HUES64 (cell line): ENCODE results near the gene ATP9A.

ENCODE experiments used
- H3K27ac ChIP-seq: 2 replicates; pipeline ENCODE4 v1.7.0; 2013; ENCODE audit warnings: low read depth, low read length, inconsistent platforms
- H3K27me3 ChIP-seq: 2 replicates; pipeline ENCODE4 v1.6.1; 2013; ENCODE audit warnings: mild to moderate bottlenecking, low read length; ENCODE audit not compliant: insufficient read depth
- H3K36me3 ChIP-seq: 2 replicates; pipeline ENCODE4 v1.6.1; 2013; ENCODE audit warnings: mild to moderate bottlenecking, low read length; ENCODE audit not compliant: insufficient read depth
- H3K4me1 ChIP-seq: 2 replicates; pipeline ENCODE4 v1.6.1; 2013; ENCODE audit warnings: mild to moderate bottlenecking, low read length, moderate library complexity; ENCODE audit not compliant: insufficient read depth
- H3K4me3 ChIP-seq: 2 replicates; pipeline ENCODE4 v1.5.1; 2013; ENCODE audit warnings: mild to moderate bottlenecking, low read length, moderate library complexity
- H3K9ac ChIP-seq: 2 replicates; pipeline ENCODE4 v1.6.1; 2013; ENCODE audit warnings: mild to moderate bottlenecking, low read depth, low read length
- H3K9me3 ChIP-seq: 2 replicates; pipeline ENCODE4 v1.6.1; 2013; ENCODE audit warnings: low read depth, low read length; ENCODE audit not compliant: insufficient read depth
- WGBS: fragments of 150-250, 120-280 bp; methylation state at CpG from one replicate; pipeline ENCODE4 v1.1.7; 2013; ENCODE audit warnings: missing lambda C conversion rate; 5-methylcytosine and 5-hydroxymethylcytosine counted together

The ATP9A gene

GRCh38 chr20:51591871-51592270, 176.3 kb downstream of the ATP9A start:
- H3K27ac ChIP-seq: no peak overlapping the region
- no peak overlapping the region for H3K4me3 ChIP-seq
- H3K9ac ChIP-seq: no peak overlapping the region
- no peaks in the 10 kb centered on the region for H3K9me3 ChIP-seq
- H3K4me1 ChIP-seq: peaks cover 9% of the 10 kb centered on the region
- 94% methylated on average over 10 of the region's 10 CpGs for WGBS
- no peaks in the 10 kb centered on the region for H3K27me3 ChIP-seq
- H3K36me3 ChIP-seq: no peaks in the 10 kb centered on the region

GRCh38 chr20:51588762-51589161, 179.4 kb downstream of the ATP9A start:
- Histone ChIP-seq H3K27ac (no peak overlapping the region), H3K36me3 (no peaks in the 10 kb centered on the region), H3K4me1 (no peaks in the 10 kb centered on the region), H3K27me3 (no peaks in the 10 kb centered on the region), H3K9ac (no peak overlapping the region), H3K9me3 (no peaks in the 10 kb centered on the region), H3K4me3 (no peak overlapping the region)
- WGBS: 94% methylated on average over 3 of the region's 3 CpGs

GRCh38 chr20:51587145-51587544, 181.0 kb downstream of the ATP9A start:
- 98% methylated on average over 4 of the region's 4 CpGs for WGBS

GRCh38 chr20:51586005-51586440, 182.2 kb downstream of the ATP9A start:
- H3K9me3 ChIP-seq: no peaks in the 10 kb centered on the region
- no peak overlapping the region for H3K4me3 ChIP-seq
- no peaks in the 10 kb centered on the region for H3K27me3 ChIP-seq
- WGBS: 75% methylated on average over 4 of the region's 4 CpGs
- no peak overlapping the region for H3K9ac ChIP-seq
- no peak overlapping the region for H3K27ac ChIP-seq
- no peaks in the 10 kb centered on the region for H3K36me3 ChIP-seq
- H3K4me1 ChIP-seq: no peaks in the 10 kb centered on the region

More at GRCh38 chr20:51587145-51587544, 181.0 kb downstream of the ATP9A start:
- H3K27me3 ChIP-seq: no peaks in the 10 kb centered on the region
- no peaks in the 10 kb centered on the region for H3K9me3 ChIP-seq
- H3K4me1 ChIP-seq: no peaks in the 10 kb centered on the region
- no peak overlapping the region for H3K9ac ChIP-seq
- no peak overlapping the region for H3K4me3 ChIP-seq
- H3K36me3 ChIP-seq: no peaks in the 10 kb centered on the region
- H3K27ac ChIP-seq: no peak overlapping the region

GRCh38 chr20:51585148-51585547, 183.0 kb downstream of the ATP9A start:
- Histone ChIP-seq H3K27ac (no peak overlapping the region), H3K4me1 (no peaks in the 10 kb centered on the region), H3K36me3 (no peaks in the 10 kb centered on the region), H3K4me3 (no peak overlapping the region), H3K9ac (no peak overlapping the region), H3K27me3 (no peaks in the 10 kb centered on the region), H3K9me3 (no peaks in the 10 kb centered on the region)
- WGBS: 94% methylated on average over 4 of the region's 4 CpGs

GRCh38 chr20:51584737-51585136, 183.5 kb downstream of the ATP9A start:
- Histone ChIP-seq H3K27me3 (no peaks in the 10 kb centered on the region), H3K9ac (no peak overlapping the region), H3K36me3 (no peaks in the 10 kb centered on the region), H3K9me3 (no peaks in the 10 kb centered on the region), H3K4me3 (no peak overlapping the region), H3K4me1 (no peaks in the 10 kb centered on the region), H3K27ac (no peak overlapping the region)
- WGBS: 89% methylated on average over 4 of the region's 4 CpGs

- Histone ChIP-seq H3K9me3 (no peaks in the 10 kb centered on the region), H3K27ac (no peak overlapping the region), H3K9ac (no peak overlapping the region), H3K4me1 (no peaks in the 10 kb centered on the region), H3K36me3 (no peaks in the 10 kb centered on the region), H3K27me3 (no peaks in the 10 kb centered on the region), H3K4me3 (no peak overlapping the region)
- 95% methylated on average over 8 of the region's 8 CpGs for WGBS
Observed at GRCh38 chr20:51584116-51584515, 184.1 kb downstream of the ATP9A start.

GRCh38 chr20:51583499-51583898, 184.7 kb downstream of the ATP9A start:
- Histone ChIP-seq H3K9me3 (no peaks in the 10 kb centered on the region), H3K27ac (no peak overlapping the region), H3K36me3 (no peaks in the 10 kb centered on the region)

GRCh38 chr20:51583073-51583472, 185.1 kb downstream of the ATP9A start:
- Histone ChIP-seq H3K27me3 (no peaks in the 10 kb centered on the region), H3K36me3 (no peaks in the 10 kb centered on the region), H3K9me3 (no peaks in the 10 kb centered on the region), H3K27ac (no peak overlapping the region), H3K4me3 (no peak overlapping the region), H3K4me1 (no peaks in the 10 kb centered on the region), H3K9ac (no peak overlapping the region)
- 94% methylated on average over 13 of the region's 13 CpGs for WGBS

More at GRCh38 chr20:51583499-51583898, 184.7 kb downstream of the ATP9A start:
- no peaks in the 10 kb centered on the region for H3K4me1 ChIP-seq
- H3K4me3 ChIP-seq: no peak overlapping the region
- H3K9ac ChIP-seq: no peak overlapping the region
- 94% methylated on average over 14 of the region's 14 CpGs for whole genome bisulfite sequencing
- H3K27me3 ChIP-seq: no peaks in the 10 kb centered on the region

- Histone ChIP-seq H3K4me3 (no peak overlapping the region), H3K9me3 (no peaks in the 10 kb centered on the region), H3K36me3 (no peaks in the 10 kb centered on the region), H3K27me3 (no peaks in the 10 kb centered on the region), H3K4me1 (no peaks in the 10 kb centered on the region), H3K27ac (no peak overlapping the region), H3K9ac (no peak overlapping the region)
Observed at GRCh38 chr20:51581571-51581970, 186.6 kb downstream of the ATP9A start.

- Histone ChIP-seq H3K9ac (no peak overlapping the region), H3K9me3 (no peaks in the 10 kb centered on the region), H3K4me1 (no peaks in the 10 kb centered on the region), H3K27me3 (no peaks in the 10 kb centered on the region), H3K36me3 (no peaks in the 10 kb centered on the region), H3K4me3 (no peak overlapping the region), H3K27ac (no peak overlapping the region)
- 67% methylated on average over 8 of the region's 8 CpGs for WGBS
Observed at GRCh38 chr20:51579137-51579536, 189.1 kb downstream of the ATP9A start.

- H3K4me1 ChIP-seq: no peaks in the 10 kb centered on the region
- WGBS: 91% methylated on average over 2 of the region's 2 CpGs
- H3K27me3 ChIP-seq: no peaks in the 10 kb centered on the region
- no peaks in the 10 kb centered on the region for H3K9me3 ChIP-seq
- H3K9ac ChIP-seq: no peak overlapping the region
- H3K36me3 ChIP-seq: no peaks in the 10 kb centered on the region
- no peak overlapping the region for H3K27ac ChIP-seq
- H3K4me3 ChIP-seq: no peak overlapping the region
Observed at GRCh38 chr20:51578145-51578459, 190.1 kb downstream of the ATP9A start.
